IMR-90 (cell line): ENCODE results near the gene FBLN1. TPM values are rescaled to one million over a fixed set of nuclear protein-coding genes. Genes with fewer than 3 reads are reported as not detected.
A peak's percentile ranks its signal among the peaks of the same experiment; 100 is the strongest.

Source experiments
- ATAC-seq: fragments of 200-7000 bp; cut with Tn5 transposase; 2 replicates; pipeline ENCODE4 v1.9.1; 2020; ENCODE audit warnings: low read depth, mild to moderate bottlenecking, moderate library complexity
- BruUV-seq: library from RNA; stranded (reverse); fragments of 400-500 nt; replicated peaks from 2 replicates; lab custom pipeline; 2021; lab: Mats Ljungman, UMichigan
- CTCF ChIA-PET: fragments of 300-600 bp; formaldehyde crosslinking; extraction: SDS; loops from one replicate; lab custom pipeline; 2021; ENCODE audit warnings: antibody characterized with exemption; lab: Yijun Ruan, JAX
- POLR2A ChIA-PET: fragments of 300-600 bp; sonication (Branson Sonifier 250); formaldehyde crosslinking; loops from one replicate; lab custom pipeline; 2022; ENCODE audit warnings: antibody characterized with exemption; ENCODE audit not compliant: unreplicated experiment; lab: Charles Lee
- DNase-seq: peaks from one replicate; pipeline ENCODE4 v3.0.0; 2013
- H2AFZ ChIP-seq: replicated peaks from 2 replicates; pipeline ENCODE3; 2013; ENCODE audit warnings: low read length, mild to moderate bottlenecking; ENCODE audit not compliant: poor library complexity
- H2AK5ac ChIP-seq: 2 replicates; pipeline ENCODE4 v1.6.1; 2013; ENCODE audit warnings: low read depth, low read length, inconsistent platforms
- H2AK9ac ChIP-seq: replicated peaks from 2 replicates; pipeline ENCODE3; 2013; ENCODE audit warnings: mild to moderate bottlenecking, low read depth, low read length, moderate library complexity; ENCODE audit not compliant: poor library complexity
- H2BK120ac ChIP-seq: 2 replicates; pipeline ENCODE4 v1.6.1; 2013; ENCODE audit warnings: low read depth, low read length, inconsistent platforms
- H2BK15ac ChIP-seq: 3 replicates; pipeline ENCODE4 v1.6.1; 2013; ENCODE audit warnings: low read depth, low read length, inconsistent platforms
- H2BK20ac ChIP-seq: 2 replicates; pipeline ENCODE4 v1.6.1; 2013; ENCODE audit warnings: low read depth, mild to moderate bottlenecking, inconsistent platforms, low read length, moderate library complexity
- H2BK5ac ChIP-seq: 2 replicates; pipeline ENCODE4 v1.6.1; 2013; ENCODE audit warnings: mild to moderate bottlenecking, low read depth, low read length, inconsistent platforms; ENCODE audit not compliant: poor library complexity, severe bottlenecking
- H3K14ac ChIP-seq: replicated peaks from 2 replicates; pipeline ENCODE4 v1.6.1; 2013; ENCODE audit warnings: low read depth, low read length, inconsistent platforms
- H3K18ac ChIP-seq: 2 replicates; pipeline ENCODE4 v1.6.1; 2013; ENCODE audit warnings: low read depth, low read length, control low read depth
- H3K23ac ChIP-seq: 2 replicates; pipeline ENCODE4 v1.6.1; 2013; ENCODE audit warnings: low read depth, low read length, inconsistent platforms
- H3K27ac ChIP-seq: 2 replicates; pipeline ENCODE4 v1.5.1; 2013; ENCODE audit warnings: mild to moderate bottlenecking, control low read depth, low read length; ENCODE audit not compliant: insufficient read depth
- H3K27me3 ChIP-seq: 2 replicates; pipeline ENCODE4 v1.6.1; 2013; ENCODE audit warnings: low read length; ENCODE audit not compliant: control insufficient read depth, insufficient read depth
- H3K36me3 ChIP-seq: 2 replicates; pipeline ENCODE4 v1.6.1; 2013; ENCODE audit warnings: low read length, mixed read lengths; ENCODE audit not compliant: control insufficient read depth, insufficient read depth
- H3K4ac ChIP-seq: 2 replicates; pipeline ENCODE4 v1.6.1; 2013; ENCODE audit warnings: low read depth, low read length, inconsistent platforms
- H3K4me1 ChIP-seq: 2 replicates; pipeline ENCODE4 v1.6.1; 2013; ENCODE audit warnings: low read length, mixed read lengths; ENCODE audit not compliant: control insufficient read depth, insufficient read depth
- H3K4me2 ChIP-seq: 2 replicates; pipeline ENCODE4 v1.6.1; 2013; ENCODE audit warnings: low read depth, mild to moderate bottlenecking, control low read depth, low read length, moderate library complexity
- H3K4me3 ChIP-seq: 2 replicates; pipeline ENCODE4 v1.5.1; 2013; ENCODE audit warnings: low read depth, mild to moderate bottlenecking, control low read depth, low read length, moderate library complexity; ENCODE audit not compliant: insufficient read depth
- H3K56ac ChIP-seq: 2 replicates; pipeline ENCODE4 v1.6.1; 2013; ENCODE audit warnings: low read length, inconsistent platforms; ENCODE audit not compliant: insufficient read depth; ENCODE audit errors: extremely low read depth
- H3K79me1 ChIP-seq, 2 experiments: 2 replicates each; pipeline ENCODE4 v1.6.1; 2013; ENCODE audit warnings: low read length in 2 of 2, inconsistent platforms in 1 of 2, low read depth in 1 of 2
- H3K9ac ChIP-seq: 2 replicates; pipeline ENCODE4 v1.6.1; 2013; ENCODE audit warnings: low read depth, low read length, control low read depth
- H3K9me1 ChIP-seq: 2 replicates; pipeline ENCODE4 v1.6.1; 2013; ENCODE audit warnings: low read length, inconsistent platforms; ENCODE audit not compliant: insufficient read depth
- H3K9me3 ChIP-seq: 2 replicates; pipeline ENCODE4 v1.6.1; 2013; ENCODE audit warnings: low read length; ENCODE audit not compliant: control insufficient read depth, insufficient read depth
- H4K20me1 ChIP-seq: 2 replicates; pipeline ENCODE4 v1.6.1; 2013; ENCODE audit warnings: low read length, inconsistent platforms; ENCODE audit not compliant: insufficient read depth
- H4K5ac ChIP-seq: 2 replicates; pipeline ENCODE4 v1.6.1; 2013; ENCODE audit warnings: mild to moderate bottlenecking, low read depth, low read length, control low read depth
- H4K8ac ChIP-seq, 2 experiments: 2 replicates each; pipeline ENCODE4 v1.6.1; 2013; ENCODE audit warnings: low read depth in 2 of 2, low read length in 2 of 2, control low read depth in 1 of 2, inconsistent platforms in 1 of 2
- H4K91ac ChIP-seq: 2 replicates; pipeline ENCODE4 v1.6.1; 2013; ENCODE audit warnings: low read depth, low read length, inconsistent platforms; ENCODE audit not compliant: insufficient read depth
- BHLHE40 ChIP-seq: fragments of 150-350 bp; IDR thresholded peaks from 2 replicates; pipeline ENCODE4 v1.6.1; 2016; ENCODE audit warnings: mild to moderate bottlenecking, low read depth, low read length
- CEBPB ChIP-seq: IDR thresholded peaks from 2 replicates; pipeline ENCODE4 v1.6.1; 2012; ENCODE audit warnings: low read depth, low read length, improper control_type of control experiment
- CHD1 ChIP-seq: IDR thresholded peaks from 2 replicates; pipeline ENCODE4 v1.6.1; 2012; ENCODE audit warnings: low read depth, low read length, improper control_type of control experiment
- ELK1 ChIP-seq: fragments of 150-350 bp; IDR thresholded peaks from 2 replicates; pipeline ENCODE4 v1.6.1; 2016; ENCODE audit warnings: low read depth, mild to moderate bottlenecking, low read length, moderate library complexity, borderline replicate concordance
- FOS ChIP-seq: fragments of 150-350 bp; IDR thresholded peaks from 2 replicates; pipeline ENCODE4 v1.6.1; 2016; ENCODE audit warnings: low read depth, low read length
- MAFK ChIP-seq: IDR thresholded peaks from 2 replicates; pipeline ENCODE4 v1.6.1; 2012; ENCODE audit warnings: low read depth, low read length, improper control_type of control experiment
- MAZ ChIP-seq: IDR thresholded peaks from 2 replicates; pipeline ENCODE4 v1.6.1; 2012; ENCODE audit warnings: low read depth, mild to moderate bottlenecking, low read length, improper control_type of control experiment, moderate library complexity, borderline replicate concordance
- MXI1 ChIP-seq: IDR thresholded peaks from 2 replicates; pipeline ENCODE4 v1.6.1; 2012; ENCODE audit warnings: low read depth, mild to moderate bottlenecking, low read length, moderate library complexity, borderline replicate concordance
- NFE2L2 ChIP-seq: fragments of 150-350 bp; IDR thresholded peaks from 2 replicates; pipeline ENCODE4 v1.6.1; 2016; ENCODE audit warnings: low read depth, mild to moderate bottlenecking, low read length
- POLR2A ChIP-seq: IDR thresholded peaks from 2 replicates; pipeline ENCODE4 v1.6.1; 2012; ENCODE audit warnings: mild to moderate bottlenecking, low read depth, low read length
- RAD21 ChIP-seq: IDR thresholded peaks from 2 replicates; pipeline ENCODE4 v1.6.1; 2012; ENCODE audit warnings: low read length, improper control_type of control experiment
- RCOR1 ChIP-seq: IDR thresholded peaks from 2 replicates; pipeline ENCODE4 v1.6.1; 2012; ENCODE audit warnings: mild to moderate bottlenecking, low read length, improper control_type of control experiment; ENCODE audit not compliant: insufficient replicate concordance
- RFX5 ChIP-seq: IDR thresholded peaks from 2 replicates; pipeline ENCODE4 v1.8.0; 2012; ENCODE audit warnings: low read depth, mild to moderate bottlenecking, low read length, moderate library complexity
- SMC3 ChIP-seq: fragments of 150-350 bp; IDR thresholded peaks from 2 replicates; pipeline ENCODE4 v1.6.1; 2016; ENCODE audit warnings: low read depth, mild to moderate bottlenecking, antibody characterized with exemption, low read length, moderate library complexity
- WGBS, 2 experiments: methylation state at CpG; one replicate each; pipeline versions ENCODE4 v1.1.5 to v1.1.7; 2013; ENCODE audit warnings: missing lambda C conversion rate in 2 of 2; ENCODE audit not compliant: insufficient read length in 1 of 2; ENCODE audit errors: extremely low coverage in 2 of 2; 5-methylcytosine and 5-hydroxymethylcytosine counted together
- dilution Hi-C: fragments of 300-500 bp; cut with HindIII; formaldehyde crosslinking; loops from one replicate; pipeline ENCODE4 v1.14.3; 2018; ENCODE audit warnings: low sequenced_read_pairs; ENCODE audit not compliant: unreplicated experiment
- in situ Hi-C: fragments of 300-500 bp; cut with MboI; formaldehyde crosslinking; loops from 3 replicates; pipeline ENCODE4 v1.14.3; 2019; ENCODE audit warnings: low sequenced_read_pairs, inconsistent platforms, mixed read lengths
- intact Hi-C: fragments of 100-400 bp; cut with micrococcal nuclease; formaldehyde crosslinking; loops from 2 replicates; pipeline ENCODE4 v1.10.0; 2022
- polyA plus RNA-seq, 3 experiments: library from polyadenylated mRNA; depleted of rRNA; stranded (reverse); fragments of >200 nt; gene quantifications; 2 replicates each; pipeline ENCODE4 v1.2.3, GENCODE V29; 2012; ENCODE audit warnings: low replicate concordance in 1 of 3
- total RNA-seq: library from RNA; depleted of rRNA; stranded (reverse); fragments of >200 nt; gene quantifications from 2 replicates; pipeline ENCODE4 v1.2.3, GENCODE V29; 2012
- TF ChIP-seq, protein P1 (sequence below): fragments of 150-350 bp; IDR thresholded peaks from 2 replicates; pipeline ENCODE4 v1.6.1; 2017; ENCODE audit warnings: mild to moderate bottlenecking, antibody characterized with exemption, low read length, low read depth
- TF ChIP-seq, protein P2 (sequence below): conservative IDR thresholded peaks from 2 replicates; pipeline ENCODE4 v1.5.1; 2012; ENCODE audit warnings: mild to moderate bottlenecking, low read depth, low read length, improper control_type of control experiment

The FBLN1 gene
- total and polyA plus RNA-seq, 2 of the 4 experiments (the other 2 are of a cell fraction) = 11.3 to 87.9 TPM

GRCh38 chr22:45480717-45481116, 22.0 kb upstream of the FBLN1 start:
- H3K14ac ChIP-seq = no peak overlapping the region
- H3K4ac ChIP-seq = peak overlapping the region; percentile 56
- H3K9me1 ChIP-seq = peaks cover 11% of the 10 kb centered on the region
- no peak overlapping the region for H3K4me3 ChIP-seq
- H4K20me1 ChIP-seq = no peaks in the 10 kb centered on the region
- H3K27me3 ChIP-seq = no peaks in the 10 kb centered on the region
- no peak overlapping the region for H3K56ac ChIP-seq
- no peak overlapping the region for H3K9ac ChIP-seq
- ChIA-PET POLR2A (no interaction called here), CTCF (no interaction called here)
- peak overlapping the region; percentile 15 for H2AK5ac ChIP-seq
- no TSS peak for BruUV-seq
- no peak for TF ChIP-seq CEBPB
- no peak for TF ChIP-seq RAD21
- no peak for TF ChIP-seq FOS
- TF ChIP-seq MAFK = no peak
- TF ChIP-seq, protein P1, sequence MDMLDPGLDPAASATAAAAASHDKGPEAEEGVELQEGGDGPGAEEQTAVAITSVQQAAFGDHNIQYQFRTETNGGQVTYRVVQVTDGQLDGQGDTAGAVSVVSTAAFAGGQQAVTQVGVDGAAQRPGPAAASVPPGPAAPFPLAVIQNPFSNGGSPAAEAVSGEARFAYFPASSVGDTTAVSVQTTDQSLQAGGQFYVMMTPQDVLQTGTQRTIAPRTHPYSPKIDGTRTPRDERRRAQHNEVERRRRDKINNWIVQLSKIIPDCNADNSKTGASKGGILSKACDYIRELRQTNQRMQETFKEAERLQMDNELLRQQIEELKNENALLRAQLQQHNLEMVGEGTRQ = no peak
- no peak for TF ChIP-seq NFE2L2
- TF ChIP-seq, protein P2, sequence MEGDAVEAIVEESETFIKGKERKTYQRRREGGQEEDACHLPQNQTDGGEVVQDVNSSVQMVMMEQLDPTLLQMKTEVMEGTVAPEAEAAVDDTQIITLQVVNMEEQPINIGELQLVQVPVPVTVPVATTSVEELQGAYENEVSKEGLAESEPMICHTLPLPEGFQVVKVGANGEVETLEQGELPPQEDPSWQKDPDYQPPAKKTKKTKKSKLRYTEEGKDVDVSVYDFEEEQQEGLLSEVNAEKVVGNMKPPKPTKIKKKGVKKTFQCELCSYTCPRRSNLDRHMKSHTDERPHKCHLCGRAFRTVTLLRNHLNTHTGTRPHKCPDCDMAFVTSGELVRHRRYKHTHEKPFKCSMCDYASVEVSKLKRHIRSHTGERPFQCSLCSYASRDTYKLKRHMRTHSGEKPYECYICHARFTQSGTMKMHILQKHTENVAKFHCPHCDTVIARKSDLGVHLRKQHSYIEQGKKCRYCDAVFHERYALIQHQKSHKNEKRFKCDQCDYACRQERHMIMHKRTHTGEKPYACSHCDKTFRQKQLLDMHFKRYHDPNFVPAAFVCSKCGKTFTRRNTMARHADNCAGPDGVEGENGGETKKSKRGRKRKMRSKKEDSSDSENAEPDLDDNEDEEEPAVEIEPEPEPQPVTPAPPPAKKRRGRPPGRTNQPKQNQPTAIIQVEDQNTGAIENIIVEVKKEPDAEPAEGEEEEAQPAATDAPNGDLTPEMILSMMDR = no peak
- no peak for TF ChIP-seq RFX5
- TF ChIP-seq MAZ = no peak
- no peak for TF ChIP-seq POLR2A
- TF ChIP-seq ELK1 = no peak
- TF ChIP-seq SMC3 = no peak
- no peak for TF ChIP-seq RCOR1
- TF ChIP-seq MXI1 = no peak
- TF ChIP-seq BHLHE40 = no peak
- TF ChIP-seq CHD1 = no peak
- no peak for DNase-seq
- peaks cover 3% of the 10 kb centered on the region; the same call in 1 of the 2 replicates for H3K9me3 ChIP-seq
- dilution Hi-C loops (no loop called here), intact Hi-C loops (no loop called here), in situ Hi-C loops (no loop called here)
- no peak overlapping the region for H4K8ac ChIP-seq
- 100% methylated on average over 1 of the region's 3 CpGs; no CpG with 5 or more reads in 1 of the 2 experiments for WGBS, 2 experiments
- no peak overlapping the region for H3K23ac ChIP-seq
- H3K4me2 ChIP-seq = no peak overlapping the region
- H4K5ac ChIP-seq = no peak overlapping the region
- H4K91ac ChIP-seq = no peak overlapping the region; the same call in 1 of the 2 replicates
- H3K27ac ChIP-seq = no peak overlapping the region
- H3K79me1 ChIP-seq = no peaks in the 10 kb centered on the region
- H2BK20ac ChIP-seq = peak overlapping the region; percentile 39; the same call in 1 of the 2 replicates
- H3K36me3 ChIP-seq = no peaks in the 10 kb centered on the region
- ATAC-seq = no peak
- peak overlapping the region; percentile 46 for H2BK120ac ChIP-seq
- H3K18ac ChIP-seq = no peak overlapping the region
- H2AK9ac ChIP-seq = no peak overlapping the region
- H2BK5ac ChIP-seq = no peak overlapping the region
- H2AFZ ChIP-seq = no peak overlapping the region
- peaks cover 17% of the 10 kb centered on the region for H3K4me1 ChIP-seq
- H2BK15ac ChIP-seq = 0 out of 3 replicates have a peak overlapping the region, but pooled peaks have one; percentile 46
